Brain microvascular endothelial cell (primary cell): Measurements from ENCODE around the gene MACROH2A1.

Source experiments
- DNase-seq: peaks from one replicate; pipeline ENCODE4 v3.0.0-alpha.2; 2020
- H3K27ac ChIP-seq: fragments of 250-450 bp; sonication (Bioruptor Pico); 2 replicates; pipeline ENCODE4 v1.5.1; 2020; ENCODE audit warnings: mild to moderate bottlenecking, moderate library complexity
- H3K27me3 ChIP-seq: fragments of 250-450 bp; sonication (Bioruptor Pico); replicated peaks from 2 replicates; pipeline ENCODE4 v1.5.1; 2020; ENCODE audit warnings: mild to moderate bottlenecking
- H3K36me3 ChIP-seq: fragments of 250-450 bp; sonication (Bioruptor Pico); replicated peaks from 2 replicates; pipeline ENCODE4 v1.5.1; 2020; ENCODE audit warnings: mild to moderate bottlenecking
- H3K4me3 ChIP-seq: 2 replicates; pipeline ENCODE4 v1.5.1; 2011; ENCODE audit warnings: low read depth, mild to moderate bottlenecking, control low read depth, low read length, moderate library complexity
- CTCF ChIP-seq: IDR thresholded peaks from 2 replicates; pipeline ENCODE4 v1.5.1; 2011; ENCODE audit warnings: low read depth, mild to moderate bottlenecking, moderate library complexity, low read length, control low read depth, inconsistent platforms; ENCODE audit errors: missing control alignments
- in situ Hi-C: cut with HindIII; loops from 2 replicates; pipeline ENCODE4 v1.10.0; 2017; ENCODE audit warnings: low sequenced_read_pairs, low pct_ligation_motif_present

The MACROH2A1 gene

GRCh38 chr5:135426102-135427082, 27.4 kb upstream of the MACROH2A1 start:
- peak; percentile 49 for DNase-seq
- Histone ChIP-seq H3K36me3 (no peaks in the 10 kb centered on the region), H3K4me3 (no peak overlapping the region), H3K27me3 (no peaks in the 10 kb centered on the region), H3K27ac (no peak overlapping the region)
- in situ Hi-C loops: no loop called here
- TF ChIP-seq CTCF: peak; percentile 80

GRCh38 chr5:135425641-135426040, 26.6 kb upstream of the MACROH2A1 start:
- Histone ChIP-seq H3K4me3 (no peak overlapping the region), H3K27me3 (no peaks in the 10 kb centered on the region), H3K27ac (no peak overlapping the region), H3K36me3 (no peaks in the 10 kb centered on the region)
- no peak for DNase-seq
- TF ChIP-seq CTCF: no peak
- in situ Hi-C loops: no loop called here

GRCh38 chr5:135423846-135424168, 24.8 kb upstream of the MACROH2A1 start:
- DNase-seq: no peak
- H3K36me3 ChIP-seq: no peaks in the 10 kb centered on the region
- in situ Hi-C loops: no loop called here
- TF ChIP-seq CTCF: no peak
- no peak overlapping the region for H3K27ac ChIP-seq
- peaks cover 4% of the 10 kb centered on the region for H3K27me3 ChIP-seq
- no peak overlapping the region for H3K4me3 ChIP-seq

GRCh38 chr5:135423146-135423845, 24.3 kb upstream of the MACROH2A1 start:
- TF ChIP-seq CTCF: no peak
- DNase-seq: peak; percentile 40
- H3K4me3 ChIP-seq: no peak overlapping the region
- in situ Hi-C loops: no loop called here
- H3K36me3 ChIP-seq: no peaks in the 10 kb centered on the region
- peaks cover 5% of the 10 kb centered on the region for H3K27me3 ChIP-seq
- H3K27ac ChIP-seq: no peak overlapping the region

- no peak overlapping the region for H3K27ac ChIP-seq
- H3K36me3 ChIP-seq: no peaks in the 10 kb centered on the region
- no peak for DNase-seq
- in situ Hi-C loops: no loop called here
- peaks cover 5% of the 10 kb centered on the region for H3K27me3 ChIP-seq
- H3K4me3 ChIP-seq: no peak overlapping the region
- TF ChIP-seq CTCF: no peak
Observed at GRCh38 chr5:135422419-135422818, 23.4 kb upstream of the MACROH2A1 start.
